Skeletal muscle tissue (tissue), 4 donors: ENCODE data around the gene RYR2. TPM values are rescaled to one million over a fixed set of nuclear protein-coding genes. Genes with fewer than 3 reads are reported as not detected.

Experiments used
- H3K27ac ChIP-seq: one replicate; pipeline ENCODE4 v1.7.0; 2013; ENCODE audit warnings: mild to moderate bottlenecking, low read depth, low read length, inconsistent platforms
- H3K27me3 ChIP-seq, 3 donors: one replicate each; pipeline ENCODE4 v1.7.0; 2013; ENCODE audit warnings: low read length in 3 of 3; ENCODE audit not compliant: control insufficient read depth in 3 of 3, insufficient read depth in 3 of 3
- H3K36me3 ChIP-seq, 3 donors: one replicate each; pipeline ENCODE4 v1.7.0; 2013; ENCODE audit warnings: low read length in 3 of 3; ENCODE audit not compliant: control insufficient read depth in 3 of 3, insufficient read depth in 3 of 3
- H3K4me1 ChIP-seq, 3 donors: one replicate each; pipeline ENCODE4 v1.7.0; 2013; ENCODE audit warnings: low read length in 3 of 3, mild to moderate bottlenecking in 3 of 3; ENCODE audit not compliant: control insufficient read depth in 3 of 3, insufficient read depth in 3 of 3
- H3K4me3 ChIP-seq, 3 donors: one replicate each; pipeline ENCODE4 v1.7.0; 2013; ENCODE audit warnings: low read length in 3 of 3
- H3K9ac ChIP-seq, 3 donors: one replicate each; pipeline ENCODE4 v1.7.0; 2013; ENCODE audit warnings: low read length in 3 of 3, mild to moderate bottlenecking in 3 of 3, moderate library complexity in 2 of 3, low read depth in 1 of 3
- H3K9me3 ChIP-seq, 3 donors: one replicate each; pipeline ENCODE4 v1.7.0; 2013; ENCODE audit warnings: low read length in 3 of 3; ENCODE audit not compliant: control insufficient read depth in 3 of 3
- total RNA-seq: library from RNA; depleted of rRNA; stranded (reverse); fragments of >200 nt; gene quantifications from one replicate; pipeline ENCODE4 v1.2.3, GENCODE V29; 2014
- donor health status: Osteomylitis.

RYR2 gene
- total RNA-seq, 1 donor from 2014 or later, result 5.7 TPM

DNA sequence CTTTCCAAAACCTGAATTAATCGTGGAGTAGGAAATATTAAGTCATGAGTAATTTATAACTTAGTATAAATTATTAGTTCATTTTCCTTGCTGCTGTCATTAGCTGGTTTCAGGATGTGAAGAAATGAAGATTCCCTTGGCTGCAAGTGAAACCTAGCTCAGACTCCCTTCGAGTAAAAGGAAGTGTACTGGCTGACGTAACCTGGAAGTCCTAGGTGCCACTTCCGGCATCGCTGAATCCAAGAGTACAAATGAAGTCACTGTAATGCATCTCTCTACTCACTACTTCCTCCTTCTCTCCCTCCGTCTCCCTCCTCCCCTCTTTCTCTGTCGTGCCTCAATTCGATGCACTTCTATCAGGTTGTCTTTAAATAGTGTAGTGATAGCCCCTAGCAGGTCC lies 820.0 kb downstream of the RYR2 start:
- H3K27ac ChIP-seq, result no peak overlapping the region
- peaks cover 0 to 5% (median 0%) of the 10 kb centered on the region in 3 donors for H3K27me3 ChIP-seq
- H3K4me1 ChIP-seq, result peaks cover 0 to 2% (median 0%) of the 10 kb centered on the region in 3 donors
- H3K9ac ChIP-seq, result no peak overlapping the region
- no peaks in the 10 kb centered on the region for H3K36me3 ChIP-seq
- H3K9me3 ChIP-seq, result no peaks in the 10 kb centered on the region
- H3K4me3 ChIP-seq, result no peak overlapping the region

DNA sequence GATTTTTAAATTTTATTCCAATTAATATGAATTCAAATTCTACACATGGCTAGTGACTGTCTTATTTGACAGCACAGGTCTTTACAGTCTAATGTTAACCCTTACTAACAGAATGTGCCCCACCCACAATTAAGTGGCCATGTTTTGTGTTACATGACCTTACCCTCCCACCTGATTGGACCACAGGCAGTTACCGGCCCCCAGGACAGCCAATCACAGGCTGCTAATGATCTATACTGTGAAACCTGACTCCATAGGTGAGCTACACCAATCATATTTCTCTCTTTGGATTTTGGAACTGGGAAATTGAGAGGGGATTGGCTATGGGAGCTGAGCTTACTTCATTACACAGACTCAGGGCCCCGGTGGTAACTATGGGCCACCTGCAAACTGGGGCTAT lies 821.2 kb downstream of the RYR2 start:
- H3K9ac ChIP-seq, result no peak overlapping the region
- H3K27me3 ChIP-seq, result peaks cover 0 to 5% (median 0%) of the 10 kb centered on the region in 3 donors
- no peaks in the 10 kb centered on the region for H3K36me3 ChIP-seq
- peaks cover 0 to 2% (median 0%) of the 10 kb centered on the region in 3 donors for H3K4me1 ChIP-seq
- no peaks in the 10 kb centered on the region for H3K9me3 ChIP-seq
- H3K4me3 ChIP-seq, result no peak overlapping the region
- no peak overlapping the region for H3K27ac ChIP-seq

DNA sequence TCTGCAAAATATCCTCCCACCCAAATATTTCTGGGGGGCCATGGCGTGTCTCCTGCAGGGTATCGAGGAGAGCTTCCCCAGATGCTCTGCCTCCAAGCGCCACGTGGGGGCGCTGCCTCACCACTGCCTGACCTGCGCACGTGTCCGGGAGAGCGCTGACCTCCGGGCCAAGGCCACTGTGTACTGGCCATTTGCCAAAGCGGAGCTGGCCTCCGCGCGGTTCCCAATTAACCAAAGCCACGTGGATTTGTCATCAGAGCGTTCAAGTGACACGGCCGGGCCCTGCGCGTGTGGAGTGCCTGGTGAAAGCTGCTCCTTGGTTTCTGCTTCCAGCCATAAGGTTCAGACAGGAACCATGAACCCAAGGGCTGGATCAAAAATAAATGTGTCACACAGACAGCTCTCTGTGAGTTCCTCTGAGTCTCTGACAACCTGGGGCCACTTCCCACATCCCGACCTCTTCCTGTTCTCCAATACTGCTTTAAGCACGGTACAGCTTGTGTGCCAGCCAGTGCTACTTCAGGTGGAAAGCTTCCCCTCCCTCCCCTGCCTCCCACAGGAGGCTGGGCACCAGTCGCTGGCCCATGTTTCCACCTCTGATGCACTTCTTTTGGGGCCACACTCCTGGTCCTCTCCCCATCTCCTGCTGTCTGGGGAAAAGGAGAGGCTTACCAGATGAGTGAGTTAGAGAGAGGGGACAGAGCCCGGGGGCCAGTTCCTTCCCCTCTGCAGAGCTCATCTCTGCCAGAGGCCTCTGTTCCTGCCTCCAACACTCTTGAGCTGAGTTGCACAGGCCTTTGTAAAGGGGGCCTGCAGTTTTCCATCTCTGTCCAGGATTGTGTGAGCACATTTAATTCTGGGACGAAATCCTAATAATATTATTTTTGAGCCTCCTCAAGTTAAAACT lies 822.6 kb downstream of the RYR2 start:
- no peak overlapping the region for H3K27ac ChIP-seq
- no peak overlapping the region for H3K4me3 ChIP-seq
- H3K9ac ChIP-seq, result no peak overlapping the region

DNA sequence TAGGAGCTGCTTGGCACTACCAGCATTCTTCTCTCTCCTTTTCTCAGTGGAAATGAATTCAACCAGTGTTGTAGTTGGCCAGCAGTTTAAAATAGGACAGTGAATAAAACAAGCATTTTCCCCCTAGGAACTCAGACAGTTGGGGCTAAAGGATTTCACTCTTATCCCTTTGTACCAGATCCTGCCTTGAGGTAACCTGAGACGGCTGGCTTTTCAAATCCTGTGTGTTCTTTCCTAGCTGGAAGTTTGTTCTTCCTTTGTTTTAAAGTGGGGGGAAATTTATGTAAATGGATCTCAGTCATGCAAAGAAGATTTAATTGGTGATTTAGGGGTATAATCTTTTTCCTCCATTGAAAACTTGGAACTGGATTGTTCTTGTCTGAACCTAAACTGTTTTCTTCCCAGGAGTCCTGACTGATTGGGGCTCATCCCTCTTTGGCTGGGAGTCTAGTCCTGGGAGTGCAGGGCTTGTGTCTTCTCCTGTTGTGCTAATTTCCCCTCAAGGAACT lies 825.5 kb downstream of the RYR2 start:
- Histone ChIP-seq H3K36me3 (no peaks in the 10 kb centered on the region), H3K4me1 (peaks cover 0 to 2% (median 0%) of the 10 kb centered on the region in 3 donors), H3K27ac (no peak overlapping the region), H3K27me3 (peaks cover 0 to 5% (median 0%) of the 10 kb centered on the region in 3 donors), H3K4me3 (no peak overlapping the region), H3K9ac (no peak overlapping the region), H3K9me3 (no peaks in the 10 kb centered on the region)

More for the DNA sequence above, 822.6 kb downstream of the RYR2 start:
- H3K4me1 ChIP-seq, result peaks cover 0 to 2% (median 0%) of the 10 kb centered on the region in 3 donors
- peaks cover 0 to 5% (median 0%) of the 10 kb centered on the region in 3 donors for H3K27me3 ChIP-seq
- H3K9me3 ChIP-seq, result no peaks in the 10 kb centered on the region
- H3K36me3 ChIP-seq, result no peaks in the 10 kb centered on the region

DNA sequence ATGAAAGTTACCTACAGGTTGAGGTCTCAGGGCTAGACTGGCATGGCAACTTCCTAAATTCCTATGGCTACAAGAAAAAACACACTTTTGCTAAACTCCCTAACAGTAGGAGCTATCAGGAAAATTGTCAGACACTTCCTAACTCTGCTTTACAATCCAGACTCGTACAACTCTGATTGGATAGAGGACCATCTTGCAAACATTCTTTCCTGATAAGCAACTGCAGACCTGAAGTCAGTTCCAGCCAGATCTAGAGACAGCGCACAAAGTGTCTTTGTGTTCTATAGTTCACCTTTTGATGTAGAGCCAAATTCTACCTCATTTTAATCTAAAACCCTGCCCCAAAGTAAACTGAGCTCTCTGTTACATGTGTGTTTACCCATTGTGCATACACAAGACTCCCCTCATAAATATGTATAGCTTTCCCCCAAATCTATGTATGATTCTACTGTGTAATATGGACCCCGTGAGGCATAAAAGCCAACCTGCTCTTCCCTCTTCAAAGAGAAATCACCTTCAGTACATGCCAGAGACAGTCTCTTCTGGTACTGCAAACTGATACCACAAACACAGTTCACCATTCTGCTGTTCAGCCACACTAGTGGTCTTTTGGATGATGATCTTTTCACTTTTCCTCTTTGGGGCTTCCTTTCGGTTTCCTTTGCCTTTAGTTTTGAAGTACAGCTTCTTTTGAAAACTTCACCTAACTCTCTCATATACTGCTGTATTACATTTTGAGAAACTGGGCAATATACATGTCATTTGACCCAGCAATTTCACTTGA lies 827.0 kb downstream of the RYR2 start:
- Histone ChIP-seq H3K27me3 (peaks cover 0 to 3% (median 0%) of the 10 kb centered on the region in 3 donors), H3K27ac (no peak overlapping the region), H3K36me3 (no peaks in the 10 kb centered on the region), H3K4me3 (no peak overlapping the region), H3K9ac (no peak overlapping the region), H3K4me1 (peaks cover 0 to 2% (median 0%) of the 10 kb centered on the region in 3 donors), H3K9me3 (no peaks in the 10 kb centered on the region)

DNA sequence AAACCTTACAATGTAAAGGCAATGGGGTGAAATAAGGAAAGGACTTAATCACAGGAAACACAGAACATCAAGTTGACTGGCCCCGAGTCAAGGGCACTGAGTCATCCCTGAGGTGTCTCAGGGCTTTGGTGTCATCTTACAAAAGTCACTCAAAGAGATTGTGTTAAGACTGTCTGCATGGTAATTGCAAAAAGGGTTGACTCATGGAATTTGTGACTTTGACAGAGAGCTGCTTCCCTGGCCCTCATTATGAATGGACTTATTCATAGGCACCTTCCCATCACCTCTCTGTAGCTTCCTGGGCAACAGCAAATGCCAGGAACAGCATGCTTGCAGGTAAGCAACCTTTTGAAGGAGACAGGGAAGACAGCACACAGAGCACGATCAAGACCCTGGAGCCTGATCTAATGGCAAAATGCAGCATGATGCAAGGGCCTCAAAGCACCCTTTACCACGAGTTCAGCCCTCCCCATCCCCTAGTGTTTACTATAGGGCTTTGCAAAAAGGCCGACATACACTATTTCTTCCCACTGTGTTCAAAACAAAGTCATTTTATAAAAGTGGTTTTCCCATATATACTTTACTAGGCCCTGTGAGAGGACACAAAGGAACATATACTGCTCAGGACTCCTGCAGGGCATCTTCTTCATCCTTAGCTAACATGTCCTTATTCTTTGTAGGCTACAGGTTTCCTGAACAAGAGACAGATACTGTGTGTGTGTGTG lies 831.7 kb downstream of the RYR2 start:
- Histone ChIP-seq H3K9ac (no peak overlapping the region), H3K27me3 (no peaks in the 10 kb centered on the region), H3K4me1 (no peaks in the 10 kb centered on the region), H3K4me3 (no peak overlapping the region), H3K27ac (no peak overlapping the region), H3K36me3 (no peaks in the 10 kb centered on the region), H3K9me3 (no peaks in the 10 kb centered on the region)

DNA sequence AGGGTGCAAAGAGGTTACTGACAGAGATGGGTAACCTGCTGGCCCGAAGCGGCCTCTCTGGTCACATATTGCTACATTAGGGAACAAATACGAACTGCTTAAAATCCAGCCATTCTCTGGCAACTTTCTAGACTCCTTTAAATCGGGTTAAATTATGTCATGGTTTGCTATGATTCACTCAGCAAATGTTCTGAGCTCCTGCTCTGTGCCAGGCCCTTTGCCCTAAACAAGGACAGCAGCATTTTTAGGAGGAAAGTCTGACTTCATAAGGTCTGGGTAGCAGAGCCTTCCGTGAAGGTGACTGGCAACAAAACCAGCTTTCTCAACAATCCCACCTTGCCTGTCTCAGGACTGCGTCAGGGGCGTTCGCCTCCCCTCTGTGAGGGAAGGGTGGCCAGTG lies 833.3 kb downstream of the RYR2 start:
- Histone ChIP-seq H3K36me3 (no peaks in the 10 kb centered on the region), H3K4me1 (no peaks in the 10 kb centered on the region), H3K27ac (no peak overlapping the region), H3K27me3 (no peaks in the 10 kb centered on the region), H3K9me3 (no peaks in the 10 kb centered on the region), H3K9ac (no peak overlapping the region), H3K4me3 (no peak overlapping the region)

DNA sequence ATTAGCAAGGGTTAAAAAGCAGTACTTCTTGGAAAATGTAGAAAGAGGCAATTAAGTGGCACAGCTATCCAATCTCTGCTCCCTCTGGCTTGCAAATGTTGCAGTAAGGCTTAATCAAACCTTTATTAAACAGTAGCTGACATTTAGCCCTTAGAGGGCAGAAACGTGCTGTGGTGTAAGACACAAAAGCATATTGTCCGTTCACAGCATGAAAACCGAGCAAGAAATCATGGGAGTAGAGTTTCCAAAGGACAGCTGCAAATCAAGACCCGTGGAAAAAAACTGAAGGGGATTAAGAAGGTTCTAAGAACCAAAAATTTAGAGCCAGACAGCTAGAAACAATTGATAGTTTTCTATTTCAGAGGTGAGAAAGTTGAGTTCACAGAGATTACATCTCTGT lies 835.6 kb downstream of the RYR2 start:
- H3K4me3 ChIP-seq, result no peak overlapping the region
- no peak overlapping the region for H3K9ac ChIP-seq
- H3K36me3 ChIP-seq, result no peaks in the 10 kb centered on the region
- no peak overlapping the region for H3K27ac ChIP-seq
- no peaks in the 10 kb centered on the region for H3K27me3 ChIP-seq
- no peaks in the 10 kb centered on the region for H3K4me1 ChIP-seq
- no peaks in the 10 kb centered on the region for H3K9me3 ChIP-seq

DNA sequence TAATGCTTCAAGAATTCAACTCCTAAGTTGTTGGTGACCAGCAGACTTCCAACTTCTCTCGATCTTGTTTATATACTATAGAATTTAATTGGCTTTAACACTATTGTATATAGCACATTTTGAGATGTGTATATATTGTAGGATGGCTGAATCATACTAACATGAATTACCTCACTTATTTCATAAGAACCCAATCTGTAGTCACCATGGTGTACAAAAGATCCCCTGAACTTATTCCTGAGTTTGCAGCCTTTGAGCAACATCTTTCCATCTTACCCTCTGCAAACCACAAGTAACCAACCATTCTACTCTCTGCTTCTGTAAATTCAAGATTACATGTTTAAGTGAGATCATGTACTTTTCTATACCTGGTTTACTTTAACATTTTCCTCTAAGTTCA lies 836.4 kb downstream of the RYR2 start:
- H3K27ac ChIP-seq, result no peak overlapping the region
- no peaks in the 10 kb centered on the region for H3K27me3 ChIP-seq
- H3K4me1 ChIP-seq, result no peaks in the 10 kb centered on the region
- H3K4me3 ChIP-seq, result no peak overlapping the region
- no peaks in the 10 kb centered on the region for H3K36me3 ChIP-seq
- no peaks in the 10 kb centered on the region for H3K9me3 ChIP-seq
- no peak overlapping the region for H3K9ac ChIP-seq
